ENCODE results near the gene NANS.
A peak's percentile ranks its signal among the peaks of the same experiment; 100 is the strongest.
"Not testable (repeated sequence)": the region's sequence is repeated elsewhere in the genome, so short reads cannot be mapped to it uniquely, and the experiment has no call there.

Gene NANS

DNA sequence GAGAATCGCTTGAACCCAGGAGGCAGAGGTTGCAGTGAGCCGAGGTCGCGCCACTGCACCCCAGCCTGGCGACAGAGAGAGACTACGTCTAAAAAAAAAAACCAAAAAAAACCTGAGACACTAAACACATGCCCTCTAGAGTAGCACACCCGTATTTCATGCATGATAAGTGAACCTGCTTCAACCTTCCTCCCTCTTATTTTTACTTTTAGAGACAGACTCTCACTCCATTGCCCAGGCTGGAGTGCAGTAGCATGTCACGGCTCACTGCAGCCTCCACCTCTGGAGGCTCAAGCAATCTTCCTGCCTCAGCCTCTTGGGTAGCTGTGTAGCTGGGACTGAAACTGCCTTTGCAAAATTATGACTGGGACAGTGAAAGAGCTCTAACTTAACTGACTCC, 17.6 kb upstream of the NANS start:
- DNase-seq (ENCODE audit: low spot score), result no peak

GRCh38 chr9:98039607-98040017, 16.9 kb upstream of the NANS start:
- DNase-seq (ENCODE audit: low spot score), result no peak

GRCh38 chr9:98040212-98040611, 16.3 kb upstream of the NANS start:
- DNase-seq (ENCODE audit: low spot score), result no peak

DNA sequence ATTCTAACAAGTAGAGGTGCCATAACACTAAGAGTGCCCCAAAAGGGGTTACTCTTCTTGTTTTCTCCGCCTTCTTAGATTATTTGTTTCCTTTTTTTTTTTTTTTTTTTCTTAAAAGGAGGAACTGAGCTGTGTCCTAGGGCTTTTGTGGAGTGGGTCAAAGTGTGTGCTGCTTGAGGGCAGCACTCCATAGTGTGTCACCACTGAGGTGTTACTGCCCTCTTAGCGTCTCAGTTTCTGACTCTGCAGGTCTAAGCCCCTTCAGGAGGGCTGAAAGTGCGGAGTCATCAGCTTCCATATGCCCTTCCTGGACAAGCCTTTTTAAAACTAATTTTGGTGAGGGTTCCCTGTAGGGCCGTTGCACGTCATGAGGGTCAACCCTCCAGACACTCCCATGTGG, 12.6 kb upstream of the NANS start:
- DNase-seq (ENCODE audit: low spot score), result no peak

GRCh38 chr9:98045234-98046179, 11.0 kb upstream of the NANS start:
- no peak for DNase-seq (ENCODE audit: low spot score)

DNA sequence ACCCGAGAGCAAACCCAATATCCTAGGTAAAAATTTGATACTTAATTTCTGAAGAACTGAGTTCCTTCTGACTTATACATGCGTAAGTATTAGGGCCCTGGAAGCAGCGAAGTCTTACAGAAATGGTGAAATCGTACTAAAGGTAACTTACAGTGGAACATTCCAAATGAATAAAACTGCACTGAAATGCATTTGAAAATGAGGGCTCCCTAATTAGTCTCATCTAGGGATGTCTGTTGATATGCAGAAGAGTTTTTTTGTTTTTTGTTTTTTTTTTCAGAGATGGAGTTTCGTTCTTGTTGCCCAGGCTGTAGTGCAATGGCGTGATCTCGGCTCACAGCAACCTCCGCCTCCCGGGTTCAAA, 10.4 kb upstream of the NANS start:
- no peak for DNase-seq (ENCODE audit: low spot score)

- no peak for DNase-seq (ENCODE audit: low spot score)
Measured at GRCh38 chr9:98047002-98047401, 9.5 kb upstream of the NANS start.

GRCh38 chr9:98049288-98050072, 7.1 kb upstream of the NANS start:
- DNase-seq (ENCODE audit: low spot score), result no peak

DNA sequence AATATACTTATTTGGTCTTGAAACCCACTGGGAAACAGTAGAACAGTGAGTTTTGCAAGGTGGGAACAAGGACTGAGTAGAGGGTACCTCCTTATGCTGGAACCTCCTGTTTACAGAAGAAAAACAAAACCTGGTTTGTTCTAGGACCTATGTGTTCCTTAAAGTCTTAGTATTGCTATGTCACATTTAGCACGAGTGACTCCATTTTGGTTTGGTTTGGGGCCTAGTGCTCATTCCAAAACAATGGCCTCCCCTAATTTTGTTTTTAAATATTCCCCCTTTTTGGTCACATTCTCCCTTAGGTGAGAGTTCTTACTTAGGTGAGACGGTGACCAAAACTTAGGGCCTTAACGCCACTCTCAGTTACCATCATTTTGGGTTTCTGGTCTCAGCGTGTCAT, 6.2 kb upstream of the NANS start:
- no peak for DNase-seq (ENCODE audit: low spot score)

DNA sequence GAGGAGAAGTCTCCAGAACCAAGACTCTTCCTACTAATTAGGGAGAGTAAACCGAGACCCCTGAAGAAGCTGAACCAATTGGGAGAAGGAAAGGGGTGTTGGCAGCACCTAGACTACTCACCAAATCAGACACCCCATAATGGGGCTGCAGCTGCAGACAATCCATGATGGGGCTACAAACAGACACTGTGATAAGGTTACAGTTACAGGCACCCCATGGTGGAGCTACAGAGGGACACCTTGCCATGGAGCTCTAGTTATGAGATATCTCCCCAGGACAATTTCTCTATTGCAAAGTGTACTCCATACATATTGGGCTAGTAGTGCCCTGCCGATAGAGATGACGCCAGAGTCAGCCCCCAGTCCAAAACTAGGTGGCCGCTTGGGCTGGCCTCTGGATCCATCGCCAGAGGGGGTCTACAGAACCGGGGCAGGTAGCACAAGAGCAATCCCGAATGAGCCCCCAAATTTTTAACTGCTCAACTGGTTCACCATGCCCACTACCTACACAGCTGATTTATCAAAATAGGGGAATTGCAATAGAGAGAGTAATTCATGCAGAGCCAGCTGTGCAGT, 2.1 kb upstream of the NANS start:
- no peak for DNase-seq (ENCODE audit: low spot score)

DNA sequence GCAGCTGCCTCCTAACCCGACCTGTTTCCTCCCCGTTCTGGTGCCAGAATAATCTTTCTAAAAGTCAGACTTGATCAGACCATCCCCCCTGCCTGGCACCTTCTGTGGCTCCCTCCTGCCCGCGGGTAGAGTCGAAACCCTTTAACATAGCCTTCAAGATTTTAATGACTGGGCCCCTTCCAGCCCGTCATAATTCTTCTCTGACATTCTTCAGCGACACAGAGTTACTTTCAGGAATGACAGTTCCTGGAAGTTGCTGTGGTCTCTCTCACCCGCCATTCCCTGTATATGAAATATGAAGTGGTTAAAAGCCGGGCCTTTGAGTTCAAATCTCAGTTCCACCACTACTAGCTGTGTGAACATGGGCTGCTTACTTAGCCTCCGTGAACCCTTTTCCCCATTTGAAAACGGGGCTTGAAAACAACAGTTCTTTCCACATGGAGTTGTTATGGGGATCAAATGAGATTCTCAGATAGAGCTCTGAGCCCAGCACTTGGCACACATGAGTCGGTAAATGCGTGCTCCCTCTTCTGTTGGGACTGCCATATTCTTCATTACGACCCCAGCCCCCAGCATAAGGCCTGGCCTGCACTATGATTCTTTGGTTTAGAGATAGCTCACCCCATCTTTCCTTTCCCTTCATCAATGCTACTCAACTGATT, 737 bp downstream of the NANS start:
- peak; percentile 31 for DNase-seq (ENCODE audit: low spot score)

- DNase-seq (ENCODE audit: low spot score), result no peak
Measured at GRCh38 chr9:98062161-98062560, 5.6 kb downstream of the NANS start.

DNA sequence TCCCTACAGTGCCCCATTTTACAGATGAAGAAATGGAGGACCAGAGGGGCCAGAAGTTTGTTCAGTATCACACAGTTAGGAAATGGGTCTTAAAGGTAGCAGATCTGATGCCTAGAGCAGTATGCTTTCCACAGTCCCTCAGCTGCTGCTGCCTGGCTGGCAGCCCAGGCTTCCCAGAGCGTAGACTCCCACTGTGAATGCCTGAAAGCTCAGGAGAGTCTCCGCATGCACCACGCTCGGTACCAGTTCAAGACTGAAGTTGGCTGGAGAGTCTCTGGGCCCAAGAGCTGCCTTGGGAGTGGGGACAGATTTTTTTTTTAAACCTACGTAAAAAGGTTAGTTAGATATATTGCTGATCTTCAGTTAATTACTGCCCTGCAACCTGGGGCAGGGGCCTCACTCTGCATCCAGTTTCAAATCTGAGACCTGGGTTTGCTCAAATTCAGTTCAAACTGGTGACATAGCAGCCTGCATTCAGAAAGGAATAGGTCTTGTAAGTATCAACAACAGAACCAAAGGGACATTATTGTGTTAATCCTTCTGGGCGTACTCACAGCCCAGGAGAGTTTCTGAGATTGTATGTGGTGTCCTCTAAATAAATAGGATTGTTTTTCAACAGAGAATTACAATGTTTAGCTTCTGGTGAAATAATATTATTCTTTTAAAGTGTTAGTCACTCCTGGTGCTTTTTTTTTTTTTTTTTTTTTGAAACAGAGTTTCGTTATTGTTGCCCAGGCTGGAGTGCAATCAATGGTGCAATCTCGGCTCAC, 8.3 kb downstream of the NANS start:
- DNase-seq (ENCODE audit: low spot score), result no peak

- no peak for DNase-seq (ENCODE audit: low spot score)
Measured at GRCh38 chr9:98066235-98066634, 9.7 kb downstream of the NANS start.

DNA sequence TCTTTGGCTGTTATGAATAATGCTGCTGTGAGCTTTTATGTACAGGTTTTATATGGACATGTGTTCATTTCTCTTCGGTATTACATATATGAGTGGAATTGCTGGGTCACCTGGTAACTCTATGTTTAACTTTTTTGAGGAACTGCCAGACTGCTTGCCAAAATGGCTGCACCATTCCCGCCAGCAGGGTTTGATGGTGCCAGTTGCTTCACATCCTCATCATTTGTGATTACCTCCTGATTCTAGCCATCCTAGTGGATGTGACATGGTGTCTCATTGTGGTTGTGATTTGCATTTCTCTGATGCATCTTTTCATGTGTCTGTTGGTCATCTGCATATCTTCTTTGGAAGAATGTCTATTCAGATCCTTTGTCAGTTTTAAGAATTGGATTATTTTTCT, 10.7 kb downstream of the NANS start:
- DNase-seq (ENCODE audit: low spot score), result no peak

DNA sequence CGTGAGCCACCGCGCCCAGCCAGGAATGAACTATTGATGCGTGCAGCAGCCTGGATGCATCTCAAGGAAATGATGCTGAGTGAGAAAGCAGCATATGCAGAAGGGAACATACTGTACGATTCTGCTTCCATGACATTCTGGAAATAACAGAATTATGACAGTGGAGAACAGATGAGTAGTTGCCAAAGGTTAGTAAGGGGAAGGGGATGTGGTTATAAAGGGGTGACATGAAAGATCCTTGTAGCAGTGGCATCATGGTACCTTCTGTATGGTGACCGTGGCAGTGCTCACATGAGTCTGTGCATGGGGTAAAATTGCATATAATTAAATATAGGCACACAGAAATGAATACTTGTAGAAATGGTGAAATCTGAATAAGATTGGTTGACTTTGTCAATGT, 13.0 kb downstream of the NANS start:
- DNase-seq (ENCODE audit: low spot score), result no peak

GRCh38 chr9:98070704-98071103, 14.2 kb downstream of the NANS start:
- no peak for DNase-seq (ENCODE audit: low spot score)

GRCh38 chr9:98071737-98072136, 15.2 kb downstream of the NANS start:
- no peak for DNase-seq (ENCODE audit: low spot score)

GRCh38 chr9:98074115-98074990, 17.8 kb downstream of the NANS start:
- peak; percentile 23 for DNase-seq (ENCODE audit: low spot score)

- no peak for DNase-seq (ENCODE audit: low spot score)
Measured at GRCh38 chr9:98075332-98075805, 18.8 kb downstream of the NANS start.

GRCh38 chr9:98076514-98076890, 20.0 kb downstream of the NANS start:
- not testable (repeated sequence) for DNase-seq (ENCODE audit: low spot score)
